Activated CD4-positive, alpha-beta T cell treated with anti-CD3 and anti-CD28 coated beads, Interleukin-2, amount 50 U/mL, for 4 hours (primary cell): ENCODE results near the gene ZBTB34.
"Not testable (repeated sequence)": the region's sequence is repeated elsewhere in the genome, so short reads cannot be mapped to it uniquely, and the experiment has no call there.

ENCODE experiments used
- DNase-seq, 2 experiments: peaks; one replicate each; pipeline ENCODE4 v3.0.0-alpha.2; 2020

Gene ZBTB34, protein sequence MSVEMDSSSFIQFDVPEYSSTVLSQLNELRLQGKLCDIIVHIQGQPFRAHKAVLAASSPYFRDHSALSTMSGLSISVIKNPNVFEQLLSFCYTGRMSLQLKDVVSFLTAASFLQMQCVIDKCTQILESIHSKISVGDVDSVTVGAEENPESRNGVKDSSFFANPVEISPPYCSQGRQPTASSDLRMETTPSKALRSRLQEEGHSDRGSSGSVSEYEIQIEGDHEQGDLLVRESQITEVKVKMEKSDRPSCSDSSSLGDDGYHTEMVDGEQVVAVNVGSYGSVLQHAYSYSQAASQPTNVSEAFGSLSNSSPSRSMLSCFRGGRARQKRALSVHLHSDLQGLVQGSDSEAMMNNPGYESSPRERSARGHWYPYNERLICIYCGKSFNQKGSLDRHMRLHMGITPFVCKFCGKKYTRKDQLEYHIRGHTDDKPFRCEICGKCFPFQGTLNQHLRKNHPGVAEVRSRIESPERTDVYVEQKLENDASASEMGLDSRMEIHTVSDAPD

DNA sequence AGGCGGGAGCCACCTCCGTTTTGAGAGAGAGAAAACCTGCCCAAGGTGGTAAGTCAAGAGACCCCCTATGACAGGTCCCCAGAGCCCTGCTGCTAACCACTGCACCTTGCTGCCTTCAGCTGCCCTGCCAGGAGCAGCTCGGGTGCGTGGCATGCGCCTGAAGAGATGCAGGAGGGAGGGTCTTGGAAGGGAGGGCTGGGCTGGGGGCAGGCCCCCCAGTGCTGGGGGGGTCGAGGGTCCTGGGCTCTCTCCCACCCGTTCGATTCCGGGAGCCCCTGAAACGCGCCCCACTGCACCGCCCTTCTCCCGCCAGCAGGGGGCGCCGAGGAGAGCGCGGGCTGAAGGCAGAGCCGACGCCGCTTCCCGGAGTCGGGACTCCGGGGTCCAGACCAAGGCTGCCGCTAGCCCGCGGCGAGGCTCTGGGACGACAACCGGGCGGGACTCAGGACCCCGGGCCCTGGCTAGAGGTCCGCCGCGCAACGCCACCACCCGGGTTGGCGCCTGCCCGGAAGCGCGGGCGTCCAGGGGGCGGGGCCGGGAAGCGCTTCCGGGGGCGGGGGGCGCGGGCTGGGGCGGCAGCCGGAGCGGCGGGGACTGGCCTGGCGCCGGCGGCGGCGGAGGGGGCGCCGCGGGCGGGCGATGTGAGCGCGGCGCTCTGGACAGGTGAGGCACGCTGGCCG is at the start of gene ZBTB34:
ZBTB34 (plus strand) TSS at position 563 of the 680 bp plus-strand sequence. CDS start 18,761 bp downstream, outside the sequence.
- peak; percentile 62 for DNase-seq

DNA sequence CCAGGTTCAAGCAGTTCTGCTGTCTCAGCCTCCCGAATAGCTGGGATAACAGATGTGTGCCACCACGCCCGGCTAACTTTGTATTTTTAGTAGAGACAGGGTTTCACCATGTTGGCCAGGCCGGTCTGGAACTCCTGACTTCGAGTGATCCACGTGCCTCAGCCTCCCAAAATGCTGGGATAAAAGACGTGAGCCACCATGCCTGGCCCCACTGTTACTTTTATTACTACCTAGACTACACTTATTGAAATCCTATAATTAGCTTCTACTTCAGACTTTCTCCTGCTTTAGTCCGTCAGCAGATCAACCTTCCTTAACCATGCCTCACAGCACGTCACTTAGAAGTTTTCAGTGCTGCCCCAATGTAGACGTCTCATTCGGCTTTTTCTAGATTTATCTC is 47.4 kb upstream of the ZBTB34 start:
- no peak for DNase-seq

- DNase-seq = no peak
These were observed 46.3 kb upstream of the ZBTB34 start for GRCh38 chr9:126814091-126814490.

DNA sequence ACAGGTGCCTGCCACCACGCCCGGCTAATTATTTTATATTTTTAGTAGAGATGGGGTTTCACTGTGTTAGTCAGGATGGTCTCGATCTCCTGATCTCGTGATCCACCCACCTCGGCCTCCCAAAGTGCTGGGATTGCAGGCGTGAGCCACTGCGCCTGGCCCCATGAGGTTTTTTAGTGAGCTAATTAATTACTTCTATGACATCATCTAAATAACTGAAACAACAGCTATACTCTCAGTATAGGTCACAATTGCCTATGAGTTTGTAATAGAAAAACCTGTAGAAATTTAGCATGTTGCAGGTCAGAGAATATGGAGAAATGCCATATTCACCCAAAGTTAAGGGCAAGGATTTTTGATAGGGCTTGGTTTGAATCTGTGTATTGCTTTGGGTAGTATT is 42.8 kb upstream of the ZBTB34 start:
- DNase-seq = not testable (repeated sequence)

GRCh38 chr9:126818482-126818881 is 42.0 kb upstream of the ZBTB34 start:
- no peak for DNase-seq

DNA sequence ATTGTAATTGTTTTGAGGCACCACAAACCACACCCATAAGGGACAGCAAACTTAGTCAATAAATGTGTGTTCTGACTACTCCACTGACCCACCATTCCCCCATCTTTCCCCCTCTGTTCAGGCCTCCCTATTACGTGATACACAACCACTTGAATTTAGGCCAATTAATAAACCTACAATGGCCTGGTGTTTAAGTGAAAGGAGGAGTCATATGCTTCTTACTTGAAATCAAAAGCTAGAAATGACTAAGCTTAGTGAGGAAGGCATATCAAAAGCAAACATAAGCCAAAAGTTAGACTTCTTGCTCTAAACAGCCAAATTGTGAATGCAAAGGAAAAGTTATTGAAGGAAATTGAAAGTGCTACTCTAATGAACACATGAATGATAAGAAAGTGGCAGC is 41.0 kb upstream of the ZBTB34 start:
- no peak for DNase-seq

DNA sequence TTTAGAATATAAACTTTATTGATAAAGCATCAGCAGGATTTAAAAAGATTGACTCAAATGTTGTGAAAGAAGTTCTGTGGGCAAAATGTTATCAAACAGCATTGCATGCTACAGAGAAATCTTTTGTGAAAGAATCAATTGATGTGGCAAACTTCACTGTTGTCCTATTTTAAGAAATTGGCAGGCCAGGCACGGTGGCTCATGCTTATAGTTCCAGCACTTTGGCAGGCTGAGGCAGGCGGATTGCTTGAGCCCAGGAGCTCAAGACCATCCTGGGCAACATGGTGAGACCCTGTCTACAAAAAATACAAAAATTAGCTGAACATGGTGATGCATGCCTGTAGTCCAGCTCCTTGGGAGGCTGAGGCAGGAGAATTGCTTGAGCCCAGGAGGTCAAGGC is 38.2 kb upstream of the ZBTB34 start:
- DNase-seq = no peak

DNA sequence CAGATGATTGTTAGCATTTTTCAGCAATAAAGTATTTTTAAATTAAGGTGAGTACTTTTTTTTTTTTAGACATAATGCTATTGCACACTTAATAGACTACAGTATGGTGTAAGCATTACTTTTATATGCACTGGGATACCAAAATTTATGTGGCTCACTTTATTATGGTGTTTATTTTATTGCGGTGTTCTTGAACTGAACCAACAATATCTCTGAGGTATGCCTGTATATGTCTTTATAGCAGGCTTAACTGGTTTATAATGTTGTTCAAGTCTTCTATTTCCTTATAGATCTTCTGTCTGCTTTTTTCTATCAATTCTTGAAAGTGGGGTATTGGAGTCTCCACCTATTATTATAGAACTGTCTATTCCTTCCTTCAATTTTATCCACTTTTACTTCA is 37.6 kb upstream of the ZBTB34 start:
- DNase-seq = no peak

DNA sequence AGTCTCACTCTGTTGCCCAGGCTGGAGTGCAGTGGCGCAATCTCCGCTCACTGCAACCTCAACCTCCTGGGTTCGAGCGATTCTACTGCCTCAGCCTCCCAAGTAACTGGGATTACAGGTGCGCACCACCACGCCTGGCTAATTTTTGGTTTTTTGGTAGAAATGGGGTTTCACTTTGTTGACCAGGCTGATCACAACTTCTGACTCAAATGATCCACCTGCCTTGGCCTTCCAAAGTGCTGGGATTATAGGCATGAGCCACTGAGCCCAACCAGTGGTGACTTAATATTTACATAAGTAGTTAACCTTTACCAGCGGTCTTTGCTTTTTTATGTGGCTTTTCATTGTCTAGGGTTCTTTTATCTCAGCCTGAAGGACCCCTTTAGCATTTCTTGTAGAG is 36.4 kb upstream of the ZBTB34 start:
- DNase-seq = not testable (repeated sequence)

DNA sequence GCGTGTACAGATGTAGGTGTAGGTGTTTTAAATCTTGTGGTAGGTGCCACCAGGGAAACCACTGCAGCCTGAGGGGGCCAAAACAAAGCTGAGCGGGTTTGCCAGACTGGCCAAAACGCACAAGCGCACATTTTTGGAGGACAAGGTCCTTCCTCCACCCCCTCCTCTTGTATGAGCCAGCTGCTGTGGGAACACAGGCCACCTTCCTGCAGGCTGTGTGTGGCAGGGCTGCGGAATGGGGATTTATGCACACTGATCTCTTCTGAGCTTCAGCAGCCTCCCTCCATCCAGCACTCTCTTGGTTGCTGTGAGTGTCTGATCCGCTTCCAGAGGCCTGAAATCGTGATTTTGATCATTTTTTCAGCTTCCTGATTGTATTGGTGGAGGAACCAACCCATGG is 33.2 kb upstream of the ZBTB34 start:
- DNase-seq = no peak

GRCh38 chr9:126829035-126829434 is 31.4 kb upstream of the ZBTB34 start:
- DNase-seq = no peak

DNA sequence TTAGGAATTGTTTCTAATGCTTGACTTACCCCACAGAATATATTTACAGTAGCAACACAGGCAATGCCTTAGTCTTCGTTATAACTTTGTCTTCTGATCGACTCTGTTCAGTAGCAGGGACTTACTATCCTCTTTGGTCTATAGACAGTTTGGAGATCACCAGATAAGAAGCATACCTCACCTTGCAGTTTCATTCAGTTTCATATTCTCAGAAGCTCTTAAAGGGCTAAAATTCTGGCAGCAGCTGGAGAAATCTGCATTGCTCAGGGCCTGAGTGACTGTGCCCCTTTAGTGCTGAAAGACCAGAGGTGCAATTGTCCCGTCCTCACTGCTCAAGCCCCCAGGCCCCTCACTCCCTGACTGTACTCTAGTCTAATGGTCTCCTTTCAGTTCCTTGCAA is 29.6 kb upstream of the ZBTB34 start:
- DNase-seq = no peak

DNA sequence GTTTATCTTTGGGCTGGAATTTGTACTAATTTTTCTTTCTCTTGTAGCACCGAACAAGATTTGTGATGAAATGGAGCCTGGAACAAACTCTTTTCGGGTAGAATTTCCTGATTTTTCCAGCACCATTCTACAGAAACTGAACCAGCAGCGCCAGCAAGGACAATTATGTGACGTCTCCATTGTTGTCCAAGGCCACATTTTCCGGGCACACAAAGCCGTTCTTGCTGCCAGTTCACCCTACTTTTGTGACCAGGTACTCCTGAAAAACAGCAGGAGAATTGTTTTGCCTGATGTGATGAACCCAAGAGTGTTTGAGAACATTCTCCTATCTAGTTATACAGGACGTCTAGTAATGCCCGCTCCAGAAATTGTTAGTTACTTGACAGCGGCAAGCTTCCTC is 28.0 kb upstream of the ZBTB34 start:
- DNase-seq = no peak

DNA sequence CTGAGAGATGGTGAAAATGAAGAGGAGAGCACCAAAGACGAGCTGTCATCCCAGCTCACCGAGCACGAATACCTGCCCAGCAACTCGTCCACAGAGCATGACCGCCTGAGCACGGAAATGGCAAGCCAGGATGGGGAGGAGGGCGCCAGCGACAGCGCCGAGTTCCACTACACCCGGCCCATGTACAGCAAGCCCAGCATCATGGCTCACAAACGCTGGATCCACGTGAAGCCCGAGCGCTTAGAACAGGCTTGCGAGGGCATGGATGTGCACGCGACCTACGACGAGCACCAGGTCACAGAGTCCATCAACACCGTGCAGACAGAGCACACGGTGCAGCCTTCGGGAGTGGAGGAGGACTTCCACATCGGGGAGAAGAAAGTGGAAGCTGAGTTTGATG is 27.4 kb upstream of the ZBTB34 start:
- DNase-seq = no peak

DNA sequence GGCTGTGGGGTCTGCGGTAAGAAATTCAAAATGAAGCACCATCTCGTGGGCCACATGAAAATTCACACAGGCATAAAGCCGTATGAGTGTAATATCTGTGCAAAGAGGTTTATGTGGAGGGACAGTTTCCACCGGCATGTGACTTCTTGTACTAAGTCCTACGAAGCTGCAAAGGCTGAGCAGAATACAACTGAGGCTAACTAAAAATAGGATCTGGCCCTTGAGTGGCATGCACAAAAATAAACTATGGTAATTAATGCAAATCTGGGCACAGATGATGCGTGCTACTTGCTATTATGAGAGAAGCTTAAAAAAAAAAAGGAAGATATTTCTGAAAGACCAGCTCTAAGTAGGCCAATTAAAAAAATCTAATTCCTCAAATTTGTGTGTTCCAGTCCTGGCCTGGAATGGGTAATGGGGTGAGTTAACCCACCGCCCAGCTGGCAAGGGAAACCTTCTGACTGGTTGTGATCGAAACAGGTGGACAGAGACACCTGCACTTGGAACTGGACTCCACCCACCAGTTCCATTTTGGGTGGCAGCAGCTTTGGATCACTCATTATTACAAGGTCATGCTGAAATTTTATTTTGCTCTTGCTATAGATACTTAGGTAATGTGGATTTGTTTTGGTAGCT is 26.6 kb upstream of the ZBTB34 start:
- DNase-seq = no peak

GRCh38 chr9:126834672-126835071 is 25.8 kb upstream of the ZBTB34 start:
- no peak for DNase-seq

- no peak for DNase-seq
These were observed 24.2 kb upstream of the ZBTB34 start for GRCh38 chr9:126836216-126836615.

DNA sequence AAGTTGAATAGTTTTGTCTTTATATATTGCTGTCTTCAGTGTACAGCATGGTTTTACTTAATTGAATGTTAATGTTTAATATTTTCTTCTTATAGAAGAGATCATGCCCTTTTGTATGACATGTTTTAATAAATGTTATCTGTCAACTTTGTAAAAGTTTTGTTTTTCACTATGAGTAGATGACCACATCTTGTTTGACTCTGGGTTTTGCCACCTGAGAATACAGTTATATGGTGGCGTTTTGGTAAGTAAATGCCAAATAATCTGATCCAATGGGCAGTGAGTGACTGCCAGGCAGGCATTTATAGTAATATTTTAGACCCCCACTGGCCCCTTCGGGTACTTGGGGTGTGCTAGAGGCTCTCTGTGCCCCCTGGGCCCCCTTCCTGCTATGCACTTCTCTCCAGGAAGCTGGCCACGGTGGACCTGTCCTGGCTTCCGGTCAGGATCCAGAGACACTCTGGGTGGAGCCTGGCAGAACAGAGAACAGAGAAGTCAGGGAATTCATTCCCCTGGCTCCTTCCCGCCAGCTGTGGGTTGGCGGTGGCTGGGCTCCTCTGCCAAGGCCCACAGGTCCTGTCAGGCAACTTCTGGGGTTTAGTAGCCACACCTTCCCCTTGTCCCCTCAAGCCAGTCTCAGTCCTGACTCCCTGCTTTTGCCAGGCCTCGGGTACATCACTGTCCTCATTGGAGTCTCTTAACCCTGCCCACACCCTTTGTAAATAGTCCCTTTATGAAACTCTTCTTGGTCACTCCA is 22.2 kb upstream of the ZBTB34 start:
- no peak for DNase-seq

GRCh38 chr9:126838895-126839294 is 21.5 kb upstream of the ZBTB34 start:
- DNase-seq = no peak

GRCh38 chr9:126839301-126839700 is 21.1 kb upstream of the ZBTB34 start:
- no peak for DNase-seq

- DNase-seq = no peak
These were observed 18.1 kb upstream of the ZBTB34 start for GRCh38 chr9:126842220-126842842.

- no peak for DNase-seq
These were observed 17.3 kb upstream of the ZBTB34 start for GRCh38 chr9:126842977-126843799.
